T-helper 22 cell (primary cell): ENCODE results near the gene HPSE2.

Experiments used
- DNase-seq: peaks from one replicate; pipeline ENCODE4 v3.0.0-alpha.2; 2020; ENCODE audit warnings: low read depth

The HPSE2 gene

GRCh38 chr10:98488669-98489430 lies 746.8 kb downstream of the HPSE2 start:
- DNase-seq = no peak

GRCh38 chr10:98487649-98488048 lies 748.0 kb downstream of the HPSE2 start:
- DNase-seq = no peak

- DNase-seq = no peak
These were observed 749.2 kb downstream of the HPSE2 start for GRCh38 chr10:98486421-98486820.

- DNase-seq = no peak
These were observed 749.7 kb downstream of the HPSE2 start for GRCh38 chr10:98485959-98486358.

DNA sequence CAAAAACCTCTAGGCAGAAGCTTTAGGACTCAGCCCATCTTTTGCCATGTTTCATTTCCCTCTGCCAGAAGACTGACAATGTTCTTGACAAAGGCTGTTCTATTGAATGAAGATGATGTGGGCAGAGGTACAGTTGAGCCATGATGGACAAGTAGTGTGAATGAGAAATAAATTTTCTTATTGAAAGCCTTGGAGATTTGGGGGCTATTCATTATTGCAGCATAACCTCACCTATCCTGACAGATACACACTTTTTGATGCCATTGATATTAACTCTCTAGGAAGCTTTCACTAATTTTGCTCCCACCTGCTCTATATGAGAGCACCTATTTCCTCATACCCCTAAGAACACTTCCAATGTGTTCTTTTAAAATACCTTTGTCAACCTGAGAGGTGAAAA lies 752.0 kb downstream of the HPSE2 start:
- no peak for DNase-seq

GRCh38 chr10:98482096-98482495 lies 753.6 kb downstream of the HPSE2 start:
- DNase-seq = no peak

GRCh38 chr10:98481404-98481945 lies 754.2 kb downstream of the HPSE2 start:
- DNase-seq = no peak

DNA sequence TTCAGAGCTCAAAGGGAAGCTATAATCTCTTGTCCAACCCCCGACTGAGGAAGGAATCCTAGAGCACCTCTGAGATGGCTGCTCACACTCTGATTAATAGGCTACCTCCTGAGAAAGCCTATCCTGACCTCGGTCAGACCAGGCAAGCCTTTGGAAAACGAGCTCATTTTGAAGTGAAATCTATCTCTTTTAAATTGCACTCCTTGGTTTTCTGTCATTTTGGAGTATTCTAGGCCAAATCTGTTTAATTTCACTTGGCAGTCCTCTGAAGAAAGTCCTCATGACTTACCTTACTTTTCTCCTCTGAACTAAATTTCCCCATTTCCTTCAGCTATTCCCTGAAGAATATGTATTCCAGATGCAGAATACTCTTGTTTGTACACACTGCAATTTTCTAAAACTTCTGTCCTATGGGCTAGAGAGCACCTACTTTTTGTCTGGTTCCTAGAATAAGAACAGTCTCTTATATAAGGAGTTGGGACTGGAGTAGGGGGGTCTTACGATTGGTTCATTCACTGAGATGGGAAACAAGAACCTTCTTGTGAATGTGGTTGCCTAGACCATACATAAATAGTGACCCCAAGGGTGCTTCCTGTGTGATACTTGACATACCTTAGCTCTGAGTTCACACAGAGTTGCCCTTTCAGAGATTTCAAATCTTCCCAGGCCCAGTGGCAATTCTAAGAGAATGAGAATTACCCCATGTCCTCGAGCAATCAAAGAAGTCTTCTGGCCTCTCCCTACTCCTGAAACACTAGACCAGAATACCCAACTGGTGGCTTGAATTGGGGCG lies 757.0 kb downstream of the HPSE2 start:
- DNase-seq = no peak

- no peak for DNase-seq
These were observed 757.8 kb downstream of the HPSE2 start for GRCh38 chr10:98477861-98478260.

- no peak for DNase-seq
These were observed 761.0 kb downstream of the HPSE2 start for GRCh38 chr10:98474628-98475027.

DNA sequence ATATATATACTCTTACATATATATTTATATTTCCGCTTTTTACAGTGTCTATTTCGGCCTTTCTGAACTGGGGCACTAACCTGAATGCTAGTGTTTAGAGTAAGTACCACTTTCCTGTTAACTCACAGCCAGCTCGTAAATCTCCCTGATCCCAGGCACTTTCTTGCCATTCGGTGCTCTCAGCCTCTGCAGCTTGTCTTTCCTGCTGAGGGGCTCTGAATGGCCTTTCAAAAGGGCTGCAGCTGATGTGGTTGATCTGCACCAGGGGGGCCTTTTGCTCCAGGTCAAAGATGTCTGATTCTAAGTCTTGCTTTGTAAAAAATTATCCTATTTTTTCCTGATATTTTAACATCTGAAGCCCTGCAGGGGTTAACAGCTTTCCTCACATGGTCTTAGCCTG lies 763.5 kb downstream of the HPSE2 start:
- no peak for DNase-seq

- no peak for DNase-seq
These were observed 764.8 kb downstream of the HPSE2 start for GRCh38 chr10:98470850-98471249.

GRCh38 chr10:98469001-98469931 lies 766.4 kb downstream of the HPSE2 start:
- no peak for DNase-seq

- peak; percentile 29 for DNase-seq
These were observed 767.9 kb downstream of the HPSE2 start for GRCh38 chr10:98467506-98468318.

- DNase-seq = no peak
These were observed 768.7 kb downstream of the HPSE2 start for GRCh38 chr10:98466861-98467505.

DNA sequence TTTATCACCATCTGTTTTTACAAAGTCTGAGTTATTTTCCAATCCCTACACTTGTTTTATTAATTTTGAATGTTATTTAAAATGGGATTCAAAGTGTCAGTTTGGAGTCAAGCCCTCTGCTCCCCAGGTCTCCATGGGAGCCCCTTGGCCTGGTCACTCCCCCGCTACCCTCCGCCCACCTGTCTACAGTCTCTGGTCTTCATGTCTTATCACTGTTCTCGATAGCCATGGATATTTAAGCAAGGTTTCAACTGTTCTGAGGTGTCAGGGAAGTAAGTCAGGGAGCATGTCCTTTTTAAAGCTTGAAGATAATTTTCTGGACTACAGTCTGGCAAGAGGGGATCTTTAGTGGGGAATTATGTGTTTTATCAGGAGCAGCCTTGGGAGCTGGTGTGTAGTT lies 769.8 kb downstream of the HPSE2 start:
- no peak for DNase-seq

DNA sequence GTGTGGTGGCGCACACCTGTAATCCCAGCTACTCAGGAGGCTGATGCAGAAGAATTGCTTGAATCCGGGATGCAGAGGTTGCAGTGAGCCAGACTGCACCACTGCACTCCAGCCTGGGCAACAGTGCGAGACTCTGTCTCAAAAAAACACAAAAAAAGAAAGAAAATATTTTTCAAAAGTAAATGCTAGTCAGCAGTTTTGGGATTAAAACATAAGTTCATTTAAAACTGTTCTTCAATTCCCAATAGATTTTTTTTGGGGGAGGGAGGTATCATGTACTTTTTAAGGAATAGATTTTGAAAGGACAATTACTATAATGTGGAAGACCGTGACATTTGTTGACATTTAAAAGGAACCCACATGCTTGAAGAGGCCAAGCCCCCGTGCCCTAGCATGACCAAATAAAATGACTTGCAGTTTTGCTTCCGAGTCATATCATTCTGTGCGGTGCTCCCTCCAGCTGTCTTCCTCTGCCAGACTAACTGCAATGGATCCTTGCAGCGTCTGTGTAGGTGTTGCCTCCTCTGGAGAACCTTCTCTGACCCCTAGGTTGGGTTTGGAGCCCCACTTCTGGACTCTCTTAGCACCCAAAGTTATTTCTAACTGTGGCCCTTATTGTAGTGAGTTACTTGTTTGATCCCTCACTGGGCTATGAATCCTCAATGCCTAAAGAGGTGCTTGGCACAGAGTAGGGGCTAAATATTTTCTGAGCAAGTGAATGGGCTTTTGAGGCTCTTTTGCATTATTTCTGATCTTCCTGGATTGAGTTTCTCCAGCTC lies 771.5 kb downstream of the HPSE2 start:
- DNase-seq = no peak

DNA sequence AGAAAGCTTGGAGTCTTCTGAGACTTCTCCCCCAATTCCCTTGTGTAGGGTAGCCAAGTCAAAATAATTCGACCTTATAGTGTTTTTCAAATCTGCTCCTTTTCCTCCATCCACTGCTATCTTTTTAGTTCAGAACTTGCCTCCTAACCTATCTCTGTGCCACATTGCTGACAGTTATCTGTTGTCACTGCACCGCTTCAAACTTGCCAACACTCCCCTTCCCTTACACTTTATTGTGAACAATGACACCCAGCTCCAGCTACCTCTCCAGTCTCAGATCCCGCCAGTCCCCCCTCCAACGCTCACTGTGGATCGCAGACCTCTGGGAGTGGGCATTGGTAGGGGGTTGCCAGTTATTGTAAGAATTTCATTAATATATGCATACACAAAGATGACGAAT lies 772.6 kb downstream of the HPSE2 start:
- no peak for DNase-seq

DNA sequence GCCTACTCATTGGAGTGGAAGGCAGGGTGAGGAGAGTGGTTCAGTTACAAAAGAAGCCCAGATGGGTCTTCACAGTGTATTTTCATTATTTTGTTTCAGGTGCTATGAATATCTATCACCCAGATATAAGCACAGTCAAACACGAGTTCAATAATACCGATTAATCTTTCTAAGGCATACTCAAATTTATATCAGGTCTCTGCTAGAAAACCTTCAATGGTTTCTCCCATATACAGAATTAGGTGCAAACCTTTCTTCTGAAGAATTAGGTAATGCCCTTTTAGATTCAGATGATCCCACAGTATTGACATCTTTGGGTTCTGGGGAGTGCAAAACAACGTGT lies 774.2 kb downstream of the HPSE2 start:
- DNase-seq = no peak
